NCI-H146 (cell line): ENCODE results near the gene ZDHHC16.
"Not testable (repeated sequence)": the region's sequence is repeated elsewhere in the genome, so short reads cannot be mapped to it uniquely, and the experiment has no call there.

Experiments
- DNase-seq: peaks from one replicate; lab custom pipeline; 2025; lab: John Stamatoyannopoulos, UW

The ZDHHC16 gene

DNA sequence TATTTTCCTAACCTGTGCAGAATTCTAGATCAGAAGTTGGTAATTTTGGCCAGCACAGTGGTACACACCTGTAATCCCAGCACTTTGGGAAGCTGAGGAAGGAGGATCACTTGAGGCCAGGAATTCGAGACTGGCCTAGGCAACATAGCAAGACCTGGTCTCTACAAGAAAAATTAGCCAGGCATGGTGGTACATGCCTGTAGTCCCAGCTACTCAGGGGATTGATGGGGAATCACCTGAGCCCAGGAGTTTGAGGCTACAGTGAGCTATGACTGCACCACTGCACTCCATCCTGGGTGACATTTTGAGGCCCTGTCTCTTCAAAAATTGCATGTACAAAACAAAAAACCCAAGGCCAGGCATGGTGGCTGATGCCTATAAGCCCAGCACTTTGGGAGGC is 11.4 kb upstream of the ZDHHC16 start:
- no peak for DNase-seq

DNA sequence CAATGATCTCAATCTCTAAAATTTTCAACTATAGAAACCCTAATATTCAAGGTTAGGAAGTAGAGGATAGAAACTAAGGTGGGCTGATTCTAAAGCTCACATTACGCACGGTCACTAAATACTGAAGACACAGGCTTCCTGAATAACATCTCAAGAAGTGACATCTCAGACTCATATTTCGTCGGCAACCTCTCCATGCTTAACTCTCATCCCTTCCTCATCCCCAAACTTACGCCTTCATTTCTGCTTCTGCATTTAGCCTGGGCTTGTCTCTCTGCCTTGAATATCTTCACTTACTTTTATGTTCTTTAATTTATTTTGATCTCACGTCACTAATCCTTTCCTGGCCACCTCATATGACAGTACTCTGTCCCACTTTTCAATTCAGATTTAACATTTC is 10.8 kb upstream of the ZDHHC16 start:
- DNase-seq, result no peak

GRCh38 chr10:97442277-97442676 is 3.7 kb upstream of the ZDHHC16 start:
- DNase-seq, result no peak

- DNase-seq, result no peak
Observed at GRCh38 chr10:97444212-97444611, 1.8 kb upstream of the ZDHHC16 start.

- no peak for DNase-seq
Observed at GRCh38 chr10:97445357-97445721, 636 bp upstream of the ZDHHC16 start.

GRCh38 chr10:97450828-97451227 is 4.9 kb downstream of the ZDHHC16 start:
- peak; percentile 13 for DNase-seq

- DNase-seq, result no peak
Observed at GRCh38 chr10:97451605-97452004, 5.6 kb downstream of the ZDHHC16 start.

GRCh38 chr10:97452352-97452751 is 6.4 kb downstream of the ZDHHC16 start:
- no peak for DNase-seq

DNA sequence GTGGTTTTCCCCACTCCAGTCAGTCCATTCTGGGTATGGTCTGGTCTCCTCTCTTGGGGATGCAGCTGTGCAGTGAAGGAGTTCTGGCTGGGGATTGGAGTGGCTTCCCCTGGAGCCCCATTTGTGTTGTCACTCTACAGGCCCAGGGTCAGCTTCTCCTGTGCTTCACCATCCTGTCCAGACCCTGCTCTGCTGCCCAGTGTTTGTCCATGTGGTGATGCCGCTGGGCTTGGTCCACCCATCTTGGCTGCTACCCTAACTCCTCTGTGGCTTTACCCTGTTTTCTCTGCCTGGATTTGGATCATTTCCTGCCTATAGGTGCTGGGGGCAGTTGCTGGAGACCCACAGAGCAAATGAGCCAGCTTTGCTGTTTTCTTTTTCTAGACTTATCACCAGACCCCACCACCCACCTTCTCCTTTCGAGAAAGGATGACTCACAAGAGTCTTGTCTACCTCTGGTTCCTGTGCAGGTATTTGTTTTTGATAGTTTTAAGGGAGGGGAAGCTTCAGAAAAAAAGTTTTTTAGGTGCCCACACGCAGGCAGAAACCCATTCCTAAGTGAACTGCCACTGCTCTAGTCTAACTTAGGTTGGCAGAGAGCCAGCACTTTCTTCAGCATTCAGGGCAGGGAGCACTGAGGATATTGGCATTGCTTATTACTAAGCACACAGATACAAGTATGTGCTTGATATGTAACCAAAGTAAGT is 8.5 kb downstream of the ZDHHC16 start:
- no peak for DNase-seq

DNA sequence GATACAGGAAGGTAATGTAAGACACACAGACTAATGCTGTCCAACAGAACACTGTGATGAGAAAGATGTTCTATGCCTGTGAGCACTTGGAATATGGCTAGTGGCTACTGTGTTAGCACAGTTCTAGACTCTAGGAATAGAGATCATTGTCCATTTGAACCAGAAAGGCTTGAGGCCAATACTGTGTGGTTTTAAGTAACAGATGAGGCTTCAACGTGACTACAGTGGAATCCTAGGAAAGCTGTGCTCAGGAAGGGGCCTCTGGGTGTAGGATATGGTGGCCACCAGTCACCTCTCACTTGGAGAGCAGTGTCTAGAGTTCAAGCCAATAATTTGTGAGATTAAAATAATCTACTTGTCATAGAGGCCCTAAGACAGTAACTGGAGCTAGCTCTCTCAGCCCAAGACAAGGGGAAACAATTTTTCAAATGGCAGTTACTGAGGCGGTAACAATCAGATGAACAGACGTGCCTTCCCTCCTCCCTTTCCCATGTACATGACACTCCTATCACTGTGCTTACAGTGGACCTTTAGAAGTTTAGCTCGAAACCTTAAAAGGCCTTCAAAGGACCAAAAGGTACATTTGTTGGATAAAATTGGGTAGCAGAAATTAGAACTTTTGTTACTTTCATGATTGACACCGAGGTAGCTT is 10.2 kb downstream of the ZDHHC16 start:
- DNase-seq, result no peak

DNA sequence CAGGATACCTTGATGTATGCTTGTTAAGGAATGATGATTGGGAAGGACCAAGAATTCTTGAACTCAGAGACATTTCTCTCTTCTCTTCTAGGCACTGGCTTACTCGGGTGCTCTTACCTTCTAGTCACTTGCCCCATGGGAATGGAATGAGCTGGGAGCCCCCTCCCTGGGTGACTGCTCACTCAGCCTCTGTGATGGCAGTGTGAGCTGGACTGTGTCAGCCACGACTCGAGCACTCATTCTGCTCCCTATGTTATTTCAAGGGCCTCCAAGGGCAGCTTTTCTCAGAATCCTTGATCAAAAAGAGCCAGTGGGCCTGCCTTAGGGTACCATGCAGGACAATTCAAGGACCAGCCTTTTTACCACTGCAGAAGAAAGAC is 10.7 kb downstream of the ZDHHC16 start:
- DNase-seq, result no peak

DNA sequence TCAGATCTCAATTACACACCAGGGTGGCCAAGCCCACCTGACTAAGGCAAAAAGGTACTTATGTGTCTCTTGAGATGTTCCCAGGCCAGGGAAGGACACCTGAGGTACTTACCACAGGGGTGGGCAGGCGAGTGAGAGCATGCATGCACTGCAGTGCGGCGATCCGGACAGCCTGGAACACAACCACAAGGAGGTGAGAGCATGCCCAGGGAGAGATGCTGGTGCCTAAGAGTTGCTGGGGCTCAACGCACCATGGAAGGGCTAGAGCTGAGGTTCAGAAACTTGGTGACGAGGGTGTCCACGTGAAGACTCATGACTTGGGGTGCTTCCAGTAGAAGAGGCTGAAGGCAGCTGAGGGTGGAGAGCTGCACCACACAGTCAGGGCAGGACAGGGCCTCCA is 13.1 kb downstream of the ZDHHC16 start:
- no peak for DNase-seq

- no peak for DNase-seq
Observed at GRCh38 chr10:97459933-97460332, 14.0 kb downstream of the ZDHHC16 start.

DNA sequence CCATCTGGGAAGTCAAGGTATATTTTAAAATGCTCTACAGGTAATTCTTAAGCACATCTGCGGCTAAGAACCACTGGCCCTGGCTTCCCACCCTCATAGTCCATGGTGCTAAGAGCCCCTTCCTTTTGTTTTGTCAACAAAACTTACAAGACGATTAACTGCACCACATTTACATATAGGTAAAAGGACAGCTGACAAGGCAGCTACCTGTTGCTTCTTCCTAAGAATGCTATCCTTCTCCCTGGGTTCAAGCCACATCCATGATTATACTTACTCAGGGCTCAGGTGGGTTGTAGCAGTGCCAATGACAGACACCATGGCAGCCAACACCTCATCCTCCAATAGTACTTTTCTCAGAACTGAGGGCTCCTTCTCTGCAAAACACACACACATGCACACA is 16.3 kb downstream of the ZDHHC16 start:
- no peak for DNase-seq

DNA sequence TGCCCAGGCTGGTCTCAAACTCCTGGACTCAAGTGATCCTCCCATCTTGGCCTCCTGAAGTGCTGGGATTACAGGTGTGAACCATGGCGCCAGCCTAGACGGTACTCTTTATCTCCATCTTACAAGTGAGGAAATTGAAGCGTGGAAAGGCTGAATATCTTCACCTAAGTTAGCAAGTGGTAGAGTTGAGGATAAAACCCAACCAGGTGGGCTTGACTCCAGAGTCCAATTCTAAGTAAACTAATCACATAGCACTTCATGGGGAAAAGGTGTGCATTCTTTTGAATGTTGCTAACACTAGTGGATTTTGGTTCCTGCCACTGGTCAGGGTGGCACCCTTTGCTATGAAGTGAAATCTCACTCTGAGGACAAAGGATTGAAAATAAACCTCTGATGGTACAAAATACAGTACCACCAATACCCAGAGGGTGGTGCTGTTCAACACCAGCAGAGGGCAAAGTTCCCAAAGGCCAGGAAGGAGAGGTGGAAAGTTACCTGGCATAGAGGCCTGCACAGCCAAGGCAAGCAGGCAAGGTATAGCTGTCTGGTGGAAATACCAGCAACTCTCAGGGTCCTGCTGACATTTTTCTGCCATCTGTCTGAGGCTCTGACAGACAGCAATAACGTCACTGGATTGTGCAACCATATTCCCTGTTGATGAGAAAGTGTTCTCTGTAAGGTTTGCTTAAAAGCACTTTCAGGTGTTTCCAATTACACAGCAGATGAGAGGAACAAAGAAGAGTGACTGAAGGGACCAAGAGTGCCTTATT is 17.6 kb downstream of the ZDHHC16 start:
- peak; percentile 42 for DNase-seq

- DNase-seq, result no peak
Observed at GRCh38 chr10:97464226-97464625, 18.3 kb downstream of the ZDHHC16 start.

DNA sequence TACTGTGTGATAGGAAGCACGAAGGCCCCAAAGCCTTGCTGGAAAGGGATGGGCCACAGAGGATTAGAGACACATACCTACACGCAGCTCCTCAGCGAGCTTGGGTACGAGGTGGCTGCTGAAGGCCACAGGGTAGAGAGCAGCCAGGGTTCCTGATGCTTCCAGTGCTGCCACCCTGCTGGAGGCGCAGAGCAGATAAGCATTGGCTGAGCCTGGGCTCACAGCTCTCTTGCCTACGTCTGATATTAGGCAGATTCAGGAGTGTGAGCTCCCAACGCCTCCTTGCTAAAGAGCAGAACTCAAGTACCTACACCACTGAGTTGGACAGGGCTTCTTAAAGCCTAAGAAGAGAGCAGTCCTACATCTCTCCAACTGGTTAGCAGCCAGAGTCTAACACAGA is 20.0 kb downstream of the ZDHHC16 start:
- no peak for DNase-seq

GRCh38 chr10:97466755-97467154 is 20.8 kb downstream of the ZDHHC16 start:
- no peak for DNase-seq

GRCh38 chr10:97468162-97468561 is 22.2 kb downstream of the ZDHHC16 start:
- DNase-seq, result no peak

GRCh38 chr10:97468781-97469180 is 22.8 kb downstream of the ZDHHC16 start:
- not testable (repeated sequence) for DNase-seq

GRCh38 chr10:97474918-97475317 is 28.9 kb downstream of the ZDHHC16 start:
- no peak for DNase-seq

DNA sequence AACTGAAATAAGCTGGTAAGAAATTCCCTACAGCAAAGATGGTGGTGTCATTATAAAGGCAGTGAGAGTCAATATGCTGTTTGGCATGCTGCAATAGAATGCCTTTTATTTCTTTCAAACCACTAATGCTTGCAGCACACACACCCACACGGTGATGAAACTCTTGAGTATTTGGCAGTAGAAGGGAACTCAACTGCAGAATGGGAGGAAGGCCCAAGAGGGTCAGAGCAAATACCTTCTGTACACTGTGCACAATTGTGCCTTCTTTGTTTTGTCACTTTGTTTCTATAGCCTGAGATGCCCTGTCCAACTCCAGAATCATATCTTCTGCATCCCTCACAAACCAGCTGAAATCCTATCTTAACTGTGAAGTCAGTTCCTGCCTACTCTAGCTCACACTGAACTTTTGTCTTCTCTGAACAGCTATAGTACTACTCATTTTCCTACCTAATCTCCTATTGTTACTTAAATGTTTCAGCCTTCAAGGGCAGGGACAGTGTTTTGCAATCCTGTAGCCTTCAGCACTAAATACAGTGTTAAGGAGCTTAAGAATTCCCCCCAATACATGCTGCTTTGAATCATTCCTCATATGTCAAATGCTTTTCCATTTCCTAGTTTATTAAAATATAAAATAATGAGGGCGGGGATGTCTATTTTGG is 30.1 kb downstream of the ZDHHC16 start:
- no peak for DNase-seq

DNA sequence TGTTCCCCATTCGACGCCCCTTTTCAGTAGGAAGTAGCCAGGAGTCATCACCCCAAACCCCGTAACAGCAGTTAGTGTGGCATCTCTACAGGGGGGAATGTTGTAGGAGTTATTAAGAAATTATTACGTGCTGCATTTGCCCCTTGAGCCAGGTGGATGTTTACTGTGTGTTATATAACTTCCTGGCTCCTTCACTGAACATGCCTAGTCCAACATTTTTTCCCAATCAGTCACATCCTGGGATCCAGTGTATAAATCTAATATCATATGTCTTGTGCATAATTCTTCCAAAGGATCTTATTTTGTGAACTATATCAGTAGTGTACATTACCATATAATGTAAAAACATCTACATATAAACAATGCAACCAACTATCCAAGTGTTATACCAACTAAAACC is 33.4 kb downstream of the ZDHHC16 start:
- not testable (repeated sequence) for DNase-seq
